Measurements from ENCODE around the gene HSD17B10. TPM values are rescaled to one million over a fixed set of nuclear protein-coding genes. Genes with fewer than 3 reads are reported as not detected.

Gene HSD17B10
- total RNA-seq, 1 experiment from 2014 or later: 108 TPM

DNA sequence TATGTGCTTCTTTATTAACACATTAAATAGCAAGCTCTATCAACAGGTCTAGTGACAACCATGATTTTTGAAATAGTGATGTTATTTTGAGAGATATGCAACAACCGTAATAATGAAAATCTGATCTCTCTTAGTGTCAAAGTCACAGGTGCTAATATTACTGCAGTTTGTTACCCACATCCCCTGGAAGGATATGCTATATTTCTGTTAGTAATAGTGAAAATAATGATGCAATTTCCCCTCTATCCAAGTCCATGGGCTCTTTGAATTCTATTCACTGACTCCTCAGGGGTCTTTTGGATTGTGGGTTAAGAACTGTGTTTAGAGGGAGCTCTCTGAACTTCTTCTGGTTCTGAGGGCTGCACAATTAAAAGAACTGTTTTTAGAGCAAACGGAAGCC is 3.0 kb upstream of the HSD17B10 start (continued):
- TF ChIP-seq, protein P1, sequence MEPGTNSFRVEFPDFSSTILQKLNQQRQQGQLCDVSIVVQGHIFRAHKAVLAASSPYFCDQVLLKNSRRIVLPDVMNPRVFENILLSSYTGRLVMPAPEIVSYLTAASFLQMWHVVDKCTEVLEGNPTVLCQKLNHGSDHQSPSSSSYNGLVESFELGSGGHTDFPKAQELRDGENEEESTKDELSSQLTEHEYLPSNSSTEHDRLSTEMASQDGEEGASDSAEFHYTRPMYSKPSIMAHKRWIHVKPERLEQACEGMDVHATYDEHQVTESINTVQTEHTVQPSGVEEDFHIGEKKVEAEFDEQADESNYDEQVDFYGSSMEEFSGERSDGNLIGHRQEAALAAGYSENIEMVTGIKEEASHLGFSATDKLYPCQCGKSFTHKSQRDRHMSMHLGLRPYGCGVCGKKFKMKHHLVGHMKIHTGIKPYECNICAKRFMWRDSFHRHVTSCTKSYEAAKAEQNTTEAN (CRISPR knock-in tag; IDR thresholded peaks at IDR 0.05): no peak
- no peak for TF ChIP-seq RELA (CRISPR knock-in tag; IDR thresholded peaks at IDR 0.05; ENCODE audit: borderline replicate concordance)
- TF ChIP-seq, protein P2, sequence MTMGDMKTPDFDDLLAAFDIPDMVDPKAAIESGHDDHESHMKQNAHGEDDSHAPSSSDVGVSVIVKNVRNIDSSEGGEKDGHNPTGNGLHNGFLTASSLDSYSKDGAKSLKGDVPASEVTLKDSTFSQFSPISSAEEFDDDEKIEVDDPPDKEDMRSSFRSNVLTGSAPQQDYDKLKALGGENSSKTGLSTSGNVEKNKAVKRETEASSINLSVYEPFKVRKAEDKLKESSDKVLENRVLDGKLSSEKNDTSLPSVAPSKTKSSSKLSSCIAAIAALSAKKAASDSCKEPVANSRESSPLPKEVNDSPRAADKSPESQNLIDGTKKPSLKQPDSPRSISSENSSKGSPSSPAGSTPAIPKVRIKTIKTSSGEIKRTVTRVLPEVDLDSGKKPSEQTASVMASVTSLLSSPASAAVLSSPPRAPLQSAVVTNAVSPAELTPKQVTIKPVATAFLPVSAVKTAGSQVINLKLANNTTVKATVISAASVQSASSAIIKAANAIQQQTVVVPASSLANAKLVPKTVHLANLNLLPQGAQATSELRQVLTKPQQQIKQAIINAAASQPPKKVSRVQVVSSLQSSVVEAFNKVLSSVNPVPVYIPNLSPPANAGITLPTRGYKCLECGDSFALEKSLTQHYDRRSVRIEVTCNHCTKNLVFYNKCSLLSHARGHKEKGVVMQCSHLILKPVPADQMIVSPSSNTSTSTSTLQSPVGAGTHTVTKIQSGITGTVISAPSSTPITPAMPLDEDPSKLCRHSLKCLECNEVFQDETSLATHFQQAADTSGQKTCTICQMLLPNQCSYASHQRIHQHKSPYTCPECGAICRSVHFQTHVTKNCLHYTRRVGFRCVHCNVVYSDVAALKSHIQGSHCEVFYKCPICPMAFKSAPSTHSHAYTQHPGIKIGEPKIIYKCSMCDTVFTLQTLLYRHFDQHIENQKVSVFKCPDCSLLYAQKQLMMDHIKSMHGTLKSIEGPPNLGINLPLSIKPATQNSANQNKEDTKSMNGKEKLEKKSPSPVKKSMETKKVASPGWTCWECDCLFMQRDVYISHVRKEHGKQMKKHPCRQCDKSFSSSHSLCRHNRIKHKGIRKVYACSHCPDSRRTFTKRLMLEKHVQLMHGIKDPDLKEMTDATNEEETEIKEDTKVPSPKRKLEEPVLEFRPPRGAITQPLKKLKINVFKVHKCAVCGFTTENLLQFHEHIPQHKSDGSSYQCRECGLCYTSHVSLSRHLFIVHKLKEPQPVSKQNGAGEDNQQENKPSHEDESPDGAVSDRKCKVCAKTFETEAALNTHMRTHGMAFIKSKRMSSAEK (CRISPR knock-in tag; IDR thresholded peaks at IDR 0.05; ENCODE audit: borderline replicate concordance): no peak
- TF ChIP-seq, protein P3, sequence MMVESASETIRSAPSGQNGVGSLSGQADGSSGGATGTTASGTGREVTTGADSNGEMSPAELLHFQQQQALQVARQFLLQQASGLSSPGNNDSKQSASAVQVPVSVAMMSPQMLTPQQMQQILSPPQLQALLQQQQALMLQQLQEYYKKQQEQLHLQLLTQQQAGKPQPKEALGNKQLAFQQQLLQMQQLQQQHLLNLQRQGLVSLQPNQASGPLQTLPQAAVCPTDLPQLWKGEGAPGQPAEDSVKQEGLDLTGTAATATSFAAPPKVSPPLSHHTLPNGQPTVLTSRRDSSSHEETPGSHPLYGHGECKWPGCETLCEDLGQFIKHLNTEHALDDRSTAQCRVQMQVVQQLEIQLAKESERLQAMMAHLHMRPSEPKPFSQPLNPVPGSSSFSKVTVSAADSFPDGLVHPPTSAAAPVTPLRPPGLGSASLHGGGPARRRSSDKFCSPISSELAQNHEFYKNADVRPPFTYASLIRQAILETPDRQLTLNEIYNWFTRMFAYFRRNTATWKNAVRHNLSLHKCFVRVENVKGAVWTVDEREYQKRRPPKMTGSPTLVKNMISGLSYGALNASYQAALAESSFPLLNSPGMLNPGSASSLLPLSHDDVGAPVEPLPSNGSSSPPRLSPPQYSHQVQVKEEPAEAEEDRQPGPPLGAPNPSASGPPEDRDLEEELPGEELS (CRISPR knock-in tag; IDR thresholded peaks at IDR 0.05): no peak
- TF ChIP-seq, protein P4, sequence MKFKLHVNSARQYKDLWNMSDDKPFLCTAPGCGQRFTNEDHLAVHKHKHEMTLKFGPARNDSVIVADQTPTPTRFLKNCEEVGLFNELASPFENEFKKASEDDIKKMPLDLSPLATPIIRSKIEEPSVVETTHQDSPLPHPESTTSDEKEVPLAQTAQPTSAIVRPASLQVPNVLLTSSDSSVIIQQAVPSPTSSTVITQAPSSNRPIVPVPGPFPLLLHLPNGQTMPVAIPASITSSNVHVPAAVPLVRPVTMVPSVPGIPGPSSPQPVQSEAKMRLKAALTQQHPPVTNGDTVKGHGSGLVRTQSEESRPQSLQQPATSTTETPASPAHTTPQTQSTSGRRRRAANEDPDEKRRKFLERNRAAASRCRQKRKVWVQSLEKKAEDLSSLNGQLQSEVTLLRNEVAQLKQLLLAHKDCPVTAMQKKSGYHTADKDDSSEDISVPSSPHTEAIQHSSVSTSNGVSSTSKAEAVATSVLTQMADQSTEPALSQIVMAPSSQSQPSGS (CRISPR knock-in tag; IDR thresholded peaks at IDR 0.05; ENCODE audit: borderline replicate concordance, low read depth): no peak

DNA sequence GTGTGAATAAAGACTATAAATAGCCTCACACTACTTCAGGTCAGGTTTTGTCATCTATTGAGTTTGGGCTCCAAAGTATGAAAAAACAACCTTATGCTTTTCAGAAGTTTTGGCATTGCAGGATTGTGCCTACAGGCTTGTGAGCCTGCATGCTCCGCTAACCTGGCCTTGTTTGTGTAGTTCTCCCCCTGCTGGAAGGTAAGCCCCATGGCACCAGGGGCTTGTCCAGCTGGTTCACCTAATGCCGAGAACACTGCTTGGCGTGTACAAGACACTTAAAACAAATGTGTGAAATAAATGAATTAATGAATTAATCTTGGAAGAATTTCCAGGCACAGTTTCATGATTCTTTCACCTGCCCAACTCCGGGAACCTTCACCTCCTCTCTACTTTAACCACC is 1.8 kb upstream of the HSD17B10 start:
- Mint-ChIP-seq H3K27ac (no peak overlapping the region), H3K4me3 (no peak overlapping the region), H3K9me3 (no peaks in the 10 kb centered on the region), H3K4me1 (peaks cover 9% of the 10 kb centered on the region), H3K27me3 (ENCODE audit: low read depth) (peaks cover 16% of the 10 kb centered on the region), H3K36me3 (peaks cover 4% of the 10 kb centered on the region; the same call in 1 of the 2 replicates)
- ChIA-PET CTCF (interaction anchor here (0.6 to 3.7 kb wide), 12 partner anchors 10 to 157 kb away, joined by 3 to 28 read pairs (median 6); partner anchors contain the start of genes RIBC1 and SMC1A), POLR2A (interaction anchor here (1.8 kb wide), 1 partner anchor 13 kb away, joined by 6 read pairs; the partner anchor contains the start of genes RIBC1 and SMC1A)
- TF ChIP-seq, protein P5, sequence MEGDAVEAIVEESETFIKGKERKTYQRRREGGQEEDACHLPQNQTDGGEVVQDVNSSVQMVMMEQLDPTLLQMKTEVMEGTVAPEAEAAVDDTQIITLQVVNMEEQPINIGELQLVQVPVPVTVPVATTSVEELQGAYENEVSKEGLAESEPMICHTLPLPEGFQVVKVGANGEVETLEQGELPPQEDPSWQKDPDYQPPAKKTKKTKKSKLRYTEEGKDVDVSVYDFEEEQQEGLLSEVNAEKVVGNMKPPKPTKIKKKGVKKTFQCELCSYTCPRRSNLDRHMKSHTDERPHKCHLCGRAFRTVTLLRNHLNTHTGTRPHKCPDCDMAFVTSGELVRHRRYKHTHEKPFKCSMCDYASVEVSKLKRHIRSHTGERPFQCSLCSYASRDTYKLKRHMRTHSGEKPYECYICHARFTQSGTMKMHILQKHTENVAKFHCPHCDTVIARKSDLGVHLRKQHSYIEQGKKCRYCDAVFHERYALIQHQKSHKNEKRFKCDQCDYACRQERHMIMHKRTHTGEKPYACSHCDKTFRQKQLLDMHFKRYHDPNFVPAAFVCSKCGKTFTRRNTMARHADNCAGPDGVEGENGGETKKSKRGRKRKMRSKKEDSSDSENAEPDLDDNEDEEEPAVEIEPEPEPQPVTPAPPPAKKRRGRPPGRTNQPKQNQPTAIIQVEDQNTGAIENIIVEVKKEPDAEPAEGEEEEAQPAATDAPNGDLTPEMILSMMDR (IDR thresholded peaks at IDR 0.05): peak; percentile 58
- TF ChIP-seq ELF4 (CRISPR knock-in tag; IDR thresholded peaks at IDR 0.05; ENCODE audit: low read depth): no peak
- peak; percentile 71 for ATAC-seq
- peak; percentile 58 for DNase-seq (ENCODE audit: low spot score)

DNA sequence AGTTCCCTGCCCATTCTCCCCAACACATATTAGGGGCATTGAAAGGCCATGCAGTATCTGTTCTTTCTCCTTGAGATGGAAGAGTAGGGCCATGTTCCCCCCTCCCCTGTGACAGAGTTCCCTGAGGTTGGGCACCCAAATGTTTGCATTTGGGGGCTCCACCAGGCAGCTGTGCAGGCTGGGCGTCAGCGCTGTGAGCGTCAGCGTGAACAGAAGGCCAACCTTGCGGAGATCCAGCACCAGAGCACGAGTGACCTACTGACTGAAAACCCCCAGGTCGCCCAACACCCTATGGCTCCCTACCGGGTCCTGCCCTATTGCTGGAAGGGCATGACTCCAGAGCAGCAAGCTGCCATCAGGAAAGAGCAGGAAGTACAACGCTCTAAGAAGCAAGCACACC is 3.9 kb downstream of the HSD17B10 start:
- H3K27me3 Mint-ChIP-seq (ENCODE audit: low read depth): no peaks in the 10 kb centered on the region
- H3K9me3 Mint-ChIP-seq: no peaks in the 10 kb centered on the region
- H3K36me3 Mint-ChIP-seq: peaks cover 8% of the 10 kb centered on the region; the same call in 1 of the 2 replicates
- ATAC-seq (no peak), DNase-seq (ENCODE audit: low spot score) (no peak)
- TF ChIP-seq NFYB (CRISPR knock-in tag; conservative IDR thresholded peaks at IDR 0.05; ENCODE audit: low read depth) (no peak), ZNF396 (CRISPR knock-in tag; IDR thresholded peaks at IDR 0.05; ENCODE audit: borderline replicate concordance) (no peak)
- TF ChIP-seq, protein P6, sequence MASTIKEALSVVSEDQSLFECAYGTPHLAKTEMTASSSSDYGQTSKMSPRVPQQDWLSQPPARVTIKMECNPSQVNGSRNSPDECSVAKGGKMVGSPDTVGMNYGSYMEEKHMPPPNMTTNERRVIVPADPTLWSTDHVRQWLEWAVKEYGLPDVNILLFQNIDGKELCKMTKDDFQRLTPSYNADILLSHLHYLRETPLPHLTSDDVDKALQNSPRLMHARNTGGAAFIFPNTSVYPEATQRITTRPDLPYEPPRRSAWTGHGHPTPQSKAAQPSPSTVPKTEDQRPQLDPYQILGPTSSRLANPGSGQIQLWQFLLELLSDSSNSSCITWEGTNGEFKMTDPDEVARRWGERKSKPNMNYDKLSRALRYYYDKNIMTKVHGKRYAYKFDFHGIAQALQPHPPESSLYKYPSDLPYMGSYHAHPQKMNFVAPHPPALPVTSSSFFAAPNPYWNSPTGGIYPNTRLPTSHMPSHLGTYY (CRISPR knock-in tag; IDR thresholded peaks at IDR 0.05): no peak
- H3K4me1 Mint-ChIP-seq: peaks cover 5% of the 10 kb centered on the region
- H3K27ac Mint-ChIP-seq: no peak overlapping the region
- H3K4me3 Mint-ChIP-seq: no peak overlapping the region
- CTCF ChIA-PET: no interaction called here
- POLR2A ChIA-PET: no interaction called here
